ENCODE measurements around the gene REG3G.

The REG3G gene

DNA sequence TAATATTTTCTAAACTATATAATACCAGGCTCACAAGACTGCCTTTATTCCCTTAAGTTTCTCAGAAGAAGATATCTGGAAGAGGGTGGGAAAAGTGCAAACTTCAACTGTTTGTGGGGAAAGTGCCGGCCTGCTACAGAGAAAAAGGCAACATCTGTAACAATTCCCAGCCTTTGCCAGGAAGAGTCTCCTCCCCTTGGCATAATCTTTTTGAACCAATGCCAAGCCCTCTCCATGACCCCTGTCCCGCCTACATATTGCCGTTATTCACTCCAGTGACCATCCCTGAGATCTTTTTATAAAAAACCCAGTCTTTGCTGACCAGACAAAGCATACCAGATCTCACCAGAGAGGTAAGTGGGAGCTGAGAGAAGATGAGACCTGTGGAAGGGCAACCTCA lies at the start of gene REG3G:
REG3G (plus strand) TSS at position 282 of the 400 bp plus-strand sequence. CDS start 392 bp downstream, outside the sequence.
- ATAC-seq, result no peak

DNA sequence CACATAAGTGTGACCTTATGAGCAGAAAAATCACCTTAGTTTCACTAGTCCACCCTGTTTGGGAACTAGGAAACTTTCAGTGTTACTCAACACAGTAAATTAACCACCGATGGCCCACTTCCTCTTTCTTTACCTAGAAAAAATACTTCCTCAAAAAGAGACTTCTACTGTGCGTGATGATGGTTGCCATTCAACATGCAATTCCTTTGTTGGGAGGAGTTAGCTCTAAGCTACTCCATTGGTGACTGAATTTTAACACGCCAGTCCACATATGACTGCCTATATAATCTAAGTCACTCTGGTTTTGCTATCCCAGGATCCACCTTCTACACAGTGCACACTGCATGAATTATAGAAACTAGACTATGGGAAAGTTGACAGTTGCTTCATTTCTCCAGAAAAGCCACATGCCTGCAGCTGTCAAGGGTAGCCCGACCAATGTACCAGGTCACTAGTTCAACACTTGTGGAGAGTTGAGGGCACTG lies 47.8 kb upstream of the REG3G start:
- ATAC-seq, result peak in 1 of 2 donors; percentile 9

DNA sequence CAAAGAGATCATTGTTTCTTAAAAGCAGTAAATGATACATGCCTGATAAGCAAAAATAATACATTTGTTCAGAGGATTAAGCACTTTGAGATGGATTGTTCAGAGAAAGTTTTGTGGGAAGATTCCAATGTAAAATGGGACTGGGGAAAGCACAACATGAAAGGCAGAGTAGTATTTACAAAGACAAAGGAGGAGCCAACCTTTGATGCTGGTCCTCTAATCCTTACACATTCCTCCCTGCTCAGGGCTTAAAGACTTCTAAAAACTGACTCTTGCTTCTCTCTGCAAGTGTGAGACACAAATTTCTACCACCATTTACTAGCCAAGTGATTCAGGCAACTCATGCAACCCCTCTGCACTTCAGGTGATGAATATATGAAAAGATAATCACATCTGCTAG lies 47.2 kb upstream of the REG3G start:
- no peak for ATAC-seq

DNA sequence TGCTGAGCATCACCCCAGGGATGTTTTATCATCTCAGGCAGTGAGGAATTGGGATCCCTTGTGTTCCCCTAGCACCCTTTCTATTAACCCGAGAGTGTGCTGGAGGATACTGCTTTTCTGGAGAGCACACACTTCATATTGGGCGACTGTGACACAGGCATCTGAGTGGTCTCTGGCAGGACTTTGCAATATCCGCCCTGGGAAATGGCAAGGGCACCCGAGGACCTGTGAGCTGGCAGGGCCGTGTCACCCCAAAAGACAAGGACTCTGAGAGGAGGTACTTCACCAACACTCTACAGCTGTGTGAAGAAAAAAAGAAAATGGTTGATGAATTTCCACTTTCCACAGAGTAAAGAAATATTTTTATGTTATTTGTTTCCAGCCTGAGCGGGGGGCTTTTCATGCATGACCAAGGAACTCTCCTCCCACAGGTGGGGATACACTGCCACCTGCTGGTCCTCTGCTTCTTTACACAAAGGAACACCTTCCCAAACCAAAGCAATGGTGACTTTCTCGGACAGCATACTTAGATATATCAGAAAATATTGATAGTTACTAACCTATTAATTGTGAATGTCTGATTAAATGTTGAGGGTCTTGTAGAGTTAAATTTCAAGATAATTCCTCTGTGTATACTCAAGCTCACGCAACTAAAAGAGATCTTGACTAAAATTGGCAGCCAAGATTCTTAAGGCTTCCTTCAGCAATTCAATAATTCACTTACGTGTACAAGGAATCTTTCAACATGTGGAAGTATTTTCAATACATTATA lies 45.9 kb upstream of the REG3G start:
- no peak for ATAC-seq

DNA sequence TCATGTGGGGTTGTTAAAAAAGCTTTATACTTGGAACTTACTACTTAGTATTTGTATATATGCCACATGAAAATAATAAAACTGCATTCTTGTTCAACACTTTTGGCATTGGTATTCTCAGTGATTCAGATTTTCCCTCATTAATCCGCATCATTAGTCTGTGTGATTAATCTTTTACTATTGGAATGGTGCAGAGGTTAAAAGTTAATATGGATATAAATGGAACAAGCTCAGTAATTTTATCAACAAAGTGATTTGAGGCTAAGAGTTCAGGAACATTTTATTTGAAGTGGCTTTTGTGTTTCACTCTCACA lies 45.4 kb upstream of the REG3G start:
- no peak for ATAC-seq

DNA sequence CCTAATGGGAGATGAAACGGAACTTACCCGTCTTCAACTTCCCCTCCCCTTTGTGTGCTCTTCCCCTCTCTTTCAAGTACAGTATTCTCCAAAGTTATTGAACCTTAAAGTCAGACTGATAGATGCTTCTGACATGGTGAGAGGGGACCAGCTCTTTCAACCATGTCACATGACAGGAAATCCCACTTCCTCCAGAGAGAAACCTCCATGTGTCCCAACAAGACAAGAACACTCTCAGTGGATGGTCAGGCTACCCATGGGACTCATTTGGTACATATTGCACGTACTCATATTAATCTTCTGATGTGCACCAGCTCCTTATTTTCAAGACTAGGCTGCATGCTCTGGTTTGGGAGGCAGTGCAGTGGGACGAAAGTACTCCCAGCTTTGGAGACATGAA lies 44.6 kb upstream of the REG3G start:
- no peak for ATAC-seq

DNA sequence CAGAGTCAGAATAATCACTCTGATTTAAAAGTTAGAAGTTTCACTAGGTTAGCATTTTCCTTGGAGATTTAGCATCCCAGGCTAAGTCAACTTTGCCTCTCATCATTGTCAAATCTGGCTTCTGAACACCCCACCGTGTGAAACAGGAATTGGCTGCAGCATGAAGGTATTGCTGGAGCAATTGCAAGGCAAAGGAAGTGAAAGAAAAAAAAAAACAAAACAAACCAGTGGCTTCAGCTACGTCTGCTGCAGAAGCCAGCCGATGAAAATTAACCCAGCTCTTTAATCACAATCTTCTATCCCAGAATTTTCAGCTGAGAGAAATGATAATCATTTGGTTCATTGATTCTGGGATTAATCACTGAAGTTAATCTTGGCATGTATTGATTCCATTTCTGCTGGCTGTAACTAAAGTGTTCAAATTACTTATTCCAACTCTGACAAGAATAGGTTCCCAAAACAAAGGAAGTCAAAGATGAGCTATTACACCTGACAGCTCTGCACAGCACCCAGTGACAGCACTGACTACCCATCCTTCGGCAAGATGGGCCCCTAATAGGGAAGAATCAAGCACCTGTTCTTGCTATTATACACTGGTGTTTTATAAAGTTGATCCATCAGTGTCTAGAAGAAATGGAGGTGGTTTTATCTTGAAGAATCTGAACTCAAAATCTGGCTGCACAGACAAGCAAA lies 42.7 kb upstream of the REG3G start:
- ATAC-seq, result no peak

DNA sequence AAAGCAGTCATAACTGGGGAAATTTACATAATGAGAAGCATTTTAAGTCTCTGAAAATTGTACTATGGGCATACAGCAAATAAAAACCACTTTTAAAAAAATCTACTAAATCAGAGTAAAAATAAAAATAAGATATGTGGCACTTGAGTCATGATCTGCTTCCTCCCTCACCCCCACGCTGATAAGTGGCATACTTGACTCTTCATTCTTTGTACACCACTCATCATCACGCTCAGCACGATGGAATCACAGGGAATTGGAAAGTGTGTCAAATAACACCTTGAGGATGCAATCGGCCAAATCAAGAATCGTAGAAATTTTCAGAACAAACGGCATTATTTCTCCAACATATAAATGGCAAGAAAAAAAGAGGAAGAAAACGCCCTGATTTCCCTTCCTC lies 41.1 kb upstream of the REG3G start:
- no peak for ATAC-seq

DNA sequence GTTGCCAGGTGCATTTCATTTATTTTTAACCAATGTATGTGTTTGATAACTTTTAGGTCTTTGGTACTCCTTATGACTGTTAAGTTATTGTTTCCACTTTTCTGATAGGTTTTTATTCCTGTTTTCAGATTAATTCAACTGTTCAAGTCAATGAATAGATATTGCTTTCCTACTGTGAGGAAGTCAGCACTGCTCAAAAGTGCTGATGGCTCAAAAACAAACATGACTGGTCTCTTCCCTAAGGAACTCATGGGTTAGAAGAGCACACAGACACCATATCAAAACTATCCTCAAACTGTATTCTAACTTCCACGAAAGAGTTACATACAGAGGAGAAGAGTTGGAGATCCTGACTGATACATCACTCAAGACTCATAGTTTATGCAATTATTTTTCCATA lies 39.9 kb upstream of the REG3G start:
- no peak for ATAC-seq

DNA sequence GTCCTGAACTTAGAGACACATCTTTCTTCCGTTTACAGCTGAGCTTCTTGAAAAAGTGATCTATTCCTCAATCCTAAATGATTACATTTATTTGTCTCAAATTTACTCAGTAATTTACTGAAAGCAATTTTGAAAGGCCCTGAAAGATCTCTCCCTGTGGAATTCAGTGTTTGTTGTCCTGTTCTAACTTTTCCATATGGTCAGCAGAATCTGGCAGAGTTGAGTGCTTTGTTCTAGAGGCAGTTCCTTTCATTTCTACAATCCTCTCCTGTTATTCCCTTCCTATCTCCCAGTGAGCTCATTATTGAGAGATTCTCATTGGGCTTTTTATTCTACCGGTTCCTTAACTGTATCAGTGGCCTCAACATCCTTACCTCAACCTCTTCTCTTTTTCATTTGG lies 36.5 kb upstream of the REG3G start:
- ATAC-seq, result no peak

DNA sequence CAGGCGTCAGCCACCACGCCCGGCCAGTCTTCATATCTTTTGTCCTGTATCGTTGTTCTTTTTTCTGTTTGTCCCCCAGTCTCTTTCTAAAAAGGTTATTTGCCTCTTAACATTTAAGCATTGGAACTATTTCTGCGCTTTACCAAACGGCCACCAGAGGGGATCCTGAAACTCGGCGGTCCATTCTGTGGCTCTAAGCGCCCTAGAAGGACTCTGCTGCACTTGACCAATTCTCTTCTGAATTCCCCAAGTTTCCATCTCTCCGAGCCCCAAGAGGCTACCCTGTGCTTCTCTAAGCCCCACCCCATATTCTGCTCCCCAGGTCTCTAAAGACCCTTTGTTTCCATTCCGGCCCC lies 33.1 kb upstream of the REG3G start:
- no peak for ATAC-seq

DNA sequence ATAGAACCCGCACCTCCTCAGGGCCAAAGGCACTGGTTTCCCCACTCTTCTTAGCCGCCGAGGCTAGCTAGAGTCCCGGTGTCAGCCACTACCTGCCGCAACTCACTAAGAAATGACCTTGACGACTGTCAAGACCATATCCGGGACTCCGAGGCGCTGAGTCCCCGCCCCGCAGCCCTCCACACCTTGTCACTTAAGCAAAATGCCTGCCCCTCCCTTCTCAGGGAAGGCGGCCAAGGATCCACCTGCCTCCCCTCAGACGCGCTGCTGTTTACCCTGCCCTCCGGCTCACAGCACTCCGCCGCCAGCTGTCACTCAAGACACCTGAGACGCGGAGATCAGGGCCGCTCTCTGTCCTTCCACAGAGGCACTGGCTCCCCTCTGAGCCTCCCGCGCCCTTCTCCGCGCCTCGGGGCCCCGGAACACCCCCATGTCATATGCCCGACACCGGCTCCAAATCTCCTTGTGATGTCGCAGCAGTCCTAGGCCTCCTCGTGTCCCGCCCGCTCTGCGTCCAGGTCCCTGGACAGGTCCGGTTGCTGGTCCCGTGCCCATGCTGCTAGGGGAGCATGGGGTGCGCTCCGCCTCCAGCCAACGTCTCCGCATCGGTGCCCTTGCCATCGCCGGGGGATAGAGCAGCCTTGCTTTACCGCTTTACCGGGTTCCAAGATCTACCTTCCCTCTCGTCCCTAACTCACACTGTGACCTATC lies 32.5 kb upstream of the REG3G start:
- ATAC-seq, result no peak

DNA sequence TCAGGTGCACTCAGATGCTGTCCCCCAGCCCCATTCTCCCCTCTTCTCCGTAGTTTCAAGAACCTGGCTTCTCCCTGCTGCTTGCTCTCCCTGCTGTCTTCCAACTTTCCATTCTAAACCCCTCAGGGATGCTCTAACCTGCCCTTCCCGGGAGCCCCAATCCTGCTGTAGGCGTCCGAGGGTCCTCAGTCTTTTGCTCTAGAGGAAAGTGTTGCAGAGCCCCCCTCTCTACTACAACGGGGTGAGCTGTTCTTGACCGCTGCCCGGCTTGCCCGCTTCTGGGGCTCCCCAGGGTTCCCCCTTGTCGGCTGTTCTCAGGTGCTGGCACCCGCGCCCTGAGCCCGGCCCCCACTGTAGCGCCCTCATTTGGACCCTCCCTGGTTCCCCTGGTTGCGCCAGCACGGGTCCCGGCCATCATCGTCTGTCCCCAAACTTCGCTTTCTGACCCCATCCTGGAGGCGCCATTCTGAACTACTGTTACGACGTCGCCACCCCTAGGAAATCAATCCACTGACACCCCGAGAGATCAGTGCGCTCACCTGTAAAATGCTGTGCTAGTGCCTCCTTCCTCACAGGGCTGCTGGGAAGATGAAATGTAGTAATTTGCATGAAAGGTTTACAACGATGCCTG lies 31.9 kb upstream of the REG3G start:
- ATAC-seq, result no peak

DNA sequence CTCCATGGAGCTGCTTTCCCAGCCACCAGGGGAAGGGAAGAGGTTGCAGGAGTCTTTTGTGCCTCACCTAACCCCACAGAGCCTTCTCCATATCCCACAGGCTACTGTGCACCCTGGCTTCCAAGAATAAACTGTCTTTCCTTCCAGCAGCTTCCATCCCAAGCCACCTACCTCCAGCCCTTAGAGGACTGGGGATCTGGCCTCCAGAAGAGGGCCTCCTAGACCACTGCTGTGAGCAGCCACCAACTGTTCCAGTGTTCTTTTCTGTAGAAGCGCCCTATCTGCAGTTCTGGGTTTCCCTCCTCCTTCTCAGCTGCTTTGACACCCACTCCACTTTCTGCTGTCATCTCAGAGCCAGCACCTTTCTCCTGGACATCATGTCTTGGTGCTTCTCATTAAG lies 30.7 kb upstream of the REG3G start:
- no peak for ATAC-seq

DNA sequence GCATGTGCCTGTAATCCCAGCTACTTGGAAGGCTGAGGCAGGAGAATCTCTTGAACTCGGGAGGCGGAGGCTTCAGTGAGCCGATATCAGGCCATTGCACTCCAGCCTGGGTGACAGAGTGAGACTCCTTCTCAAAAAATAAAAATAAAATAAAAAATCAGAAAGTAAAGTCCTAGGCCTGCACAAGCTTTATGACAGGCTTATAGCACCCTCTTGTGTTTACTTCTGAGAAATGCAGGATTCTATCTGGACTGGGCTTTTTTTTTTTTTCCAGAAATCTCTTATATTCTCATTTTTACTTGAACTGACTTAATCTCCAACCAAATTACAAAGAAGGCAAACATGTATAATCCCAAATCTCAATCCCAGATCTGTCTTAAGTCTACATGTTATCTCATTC lies 26.1 kb upstream of the REG3G start:
- no peak for ATAC-seq

DNA sequence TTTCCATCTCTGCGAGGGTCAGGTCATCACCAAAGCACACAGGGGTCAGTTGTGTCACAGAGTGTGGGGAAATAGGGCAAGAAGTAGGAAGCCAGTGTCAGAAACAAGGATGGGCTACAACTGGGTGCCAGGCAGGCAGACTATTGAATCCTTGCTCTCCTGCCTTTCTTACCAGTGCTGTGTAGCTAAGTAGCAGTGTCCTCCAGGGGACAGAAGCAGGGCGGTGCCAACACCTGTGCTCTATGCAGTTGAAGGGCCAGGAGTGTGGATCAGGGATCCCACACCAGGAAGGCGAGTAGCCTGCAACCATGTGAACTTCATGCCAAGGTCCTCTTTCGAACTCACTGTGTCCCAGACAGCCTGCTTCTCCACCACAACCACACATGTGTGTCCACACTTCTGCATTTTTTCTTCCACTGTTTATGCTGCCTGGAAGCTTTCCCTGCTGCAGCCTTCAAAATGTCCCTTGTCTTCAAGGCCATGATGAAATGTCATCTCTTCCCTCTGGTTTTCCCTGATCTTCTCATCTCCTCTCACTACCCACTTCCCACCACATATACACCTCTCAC lies 25.4 kb upstream of the REG3G start:
- no peak for ATAC-seq

DNA sequence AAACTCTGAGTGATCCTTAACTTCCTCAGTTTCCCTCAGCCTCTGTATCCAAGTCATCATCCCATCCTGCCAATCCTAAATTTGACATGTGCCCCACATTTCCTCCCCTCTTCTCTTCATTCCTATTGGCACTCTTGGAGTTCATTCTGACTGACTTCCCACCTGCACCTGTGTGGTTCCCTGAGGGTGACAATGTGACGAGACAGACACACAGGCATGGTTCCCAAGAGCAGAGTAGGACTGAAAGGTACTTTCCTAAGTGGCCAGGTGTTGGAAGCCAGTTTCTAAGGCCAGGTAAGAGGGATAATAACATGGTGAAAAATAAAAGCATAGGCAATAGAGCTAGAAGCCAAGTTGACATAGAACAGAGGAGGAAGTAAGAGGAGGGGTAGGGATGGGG lies 24.2 kb upstream of the REG3G start:
- no peak for ATAC-seq

DNA sequence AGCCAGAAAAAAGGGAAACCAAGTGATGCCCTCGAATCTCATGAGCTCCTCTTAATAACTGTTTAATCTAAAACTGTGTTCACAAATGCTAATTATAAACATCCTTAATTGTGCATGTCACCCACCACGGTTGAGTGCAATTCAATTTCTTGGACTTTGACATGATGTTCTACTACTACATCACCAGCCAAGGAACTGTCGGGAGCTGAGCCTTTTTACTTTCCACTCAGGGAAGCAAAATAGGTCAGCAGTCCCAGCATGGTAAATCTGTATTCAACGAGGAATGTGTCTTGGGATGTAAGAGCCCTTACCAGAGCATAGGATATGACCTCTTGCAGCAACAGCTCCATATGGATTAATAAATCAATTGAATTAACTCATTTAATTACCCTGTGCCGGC lies 20.8 kb upstream of the REG3G start:
- no peak for ATAC-seq

DNA sequence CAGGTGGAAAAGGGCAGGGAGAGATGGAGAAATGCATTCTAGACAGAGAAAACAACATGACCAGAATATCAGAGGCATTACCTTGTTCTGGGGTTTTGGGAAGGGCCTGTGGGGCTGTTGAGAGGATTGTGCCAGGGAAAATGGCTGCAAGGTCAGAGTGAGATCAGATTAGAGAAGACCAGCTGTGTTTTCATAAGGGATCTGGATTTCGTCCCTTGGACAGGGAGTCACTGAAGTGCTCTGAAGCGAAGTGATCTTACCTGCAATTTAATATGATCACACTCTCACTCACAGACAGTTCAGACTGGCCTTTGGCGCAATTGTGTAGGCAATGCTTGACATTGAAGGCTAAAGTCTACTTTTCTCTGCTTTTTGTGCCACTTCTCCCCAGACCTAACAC lies 20.3 kb upstream of the REG3G start:
- ATAC-seq, result no peak

DNA sequence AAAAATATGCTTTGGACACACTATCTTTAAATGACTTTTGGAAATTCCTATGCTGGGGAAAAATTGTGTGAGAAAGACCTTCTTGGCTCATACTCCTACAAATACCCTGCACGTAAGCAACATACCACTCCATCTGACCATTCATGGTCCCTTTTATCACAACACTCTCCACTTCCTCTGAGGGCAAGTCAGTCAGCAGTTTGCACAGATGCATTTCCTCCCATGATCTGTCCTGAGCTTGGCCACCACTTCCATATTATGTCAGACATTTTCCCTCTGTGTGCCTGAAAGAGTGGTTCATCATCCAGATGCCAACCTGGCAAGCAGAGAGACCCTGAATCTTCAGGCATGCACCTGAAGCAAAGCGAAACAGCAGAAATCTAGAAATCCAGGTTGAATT lies 16.1 kb upstream of the REG3G start:
- ATAC-seq, result no peak

DNA sequence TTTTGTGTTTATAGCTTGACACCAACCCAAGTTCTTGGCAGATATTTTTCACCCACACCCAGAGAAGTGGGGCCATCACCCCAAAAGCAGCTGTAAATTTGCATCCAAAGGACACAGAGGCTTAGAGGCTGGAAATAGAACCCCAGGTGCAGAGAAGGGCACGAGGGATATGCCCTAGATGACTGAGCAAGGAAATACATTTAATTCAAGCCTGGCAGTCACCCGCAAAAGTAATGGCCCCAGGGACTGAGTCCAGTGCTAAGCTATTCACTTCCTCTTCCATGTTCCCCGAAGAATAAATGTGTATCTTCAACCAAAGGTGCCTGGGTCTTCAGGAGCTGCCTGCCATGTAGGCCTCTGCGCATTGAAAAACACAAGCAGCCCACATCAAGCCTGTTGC lies 14.0 kb upstream of the REG3G start:
- ATAC-seq, result no peak

DNA sequence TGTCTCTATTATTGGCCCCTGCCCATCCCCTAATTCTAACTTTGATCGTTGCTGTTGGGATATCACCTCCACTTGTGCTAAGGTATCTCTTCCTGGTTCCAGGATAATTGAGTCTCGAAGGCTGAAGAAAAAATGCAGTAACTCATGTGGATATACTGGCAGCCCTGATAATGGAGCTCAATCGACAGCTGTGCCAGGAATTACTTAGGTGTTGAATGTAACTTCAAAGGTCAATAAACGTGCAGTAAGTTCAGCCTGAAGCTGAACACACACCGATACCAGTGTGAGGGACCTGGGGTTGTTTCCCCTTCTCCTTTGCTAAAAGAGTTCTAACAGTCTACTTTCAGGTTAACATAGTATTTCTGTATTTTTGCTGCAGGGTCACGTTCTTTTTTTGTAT lies 11.9 kb upstream of the REG3G start:
- no peak for ATAC-seq

DNA sequence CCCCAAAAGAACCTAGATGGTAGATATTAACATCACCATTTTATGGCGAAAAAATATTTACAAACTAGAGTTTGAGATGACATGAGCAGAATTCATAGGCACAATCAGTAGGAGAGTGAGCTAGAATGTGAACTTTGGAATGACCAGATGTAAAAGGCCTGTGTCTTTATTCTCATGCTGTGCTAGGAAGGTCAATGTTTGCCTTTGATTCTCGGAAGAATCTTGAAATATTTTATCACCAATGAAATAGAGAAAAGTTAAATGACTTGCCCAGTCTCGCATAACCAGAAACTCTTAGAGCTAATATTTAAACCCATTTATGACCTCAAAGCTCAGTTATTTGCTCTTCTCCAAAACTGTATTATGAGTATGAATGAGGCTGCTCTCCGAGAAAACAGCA lies 9.2 kb upstream of the REG3G start:
- ATAC-seq, result no peak
